Loucy (cell line): Measurements from ENCODE around the gene GCLM.

Source experiments
- H2AFZ ChIP-seq: fragments of 200-600 bp; sonication (generic); 2 replicates; pipeline ENCODE4 v1.6.0; 2016; ENCODE audit warnings: antibody characterized with exemption, mild to moderate bottlenecking, low read length, moderate library complexity
- H3F3A ChIP-seq: fragments of 200-600 bp; 2 replicates; pipeline ENCODE4 v1.6.0; 2016; ENCODE audit warnings: antibody characterized with exemption, low read depth, mild to moderate bottlenecking
- H3K27me3 ChIP-seq: fragments of 200-600 bp; sonication (generic); 2 replicates; pipeline ENCODE4 v1.6.1; 2014; ENCODE audit warnings: low read length, mild to moderate bottlenecking; ENCODE audit not compliant: insufficient read depth, poor library complexity, severe bottlenecking
- H3K36me3 ChIP-seq: fragments of 200-600 bp; sonication (generic); 2 replicates; pipeline ENCODE4 v1.6.1; 2016; ENCODE audit warnings: low read length; ENCODE audit not compliant: insufficient read depth
- H3K4me1 ChIP-seq: fragments of 200-600 bp; sonication (generic); 2 replicates; pipeline ENCODE4 v1.5.1; 2014; ENCODE audit warnings: low read length, mild to moderate bottlenecking; ENCODE audit not compliant: insufficient read depth, poor library complexity, severe bottlenecking
- H3K4me2 ChIP-seq: fragments of 200-600 bp; sonication (generic); 2 replicates; pipeline ENCODE4 v1.6.0; 2014; ENCODE audit warnings: antibody characterized with exemption, low read length, low read depth, mild to moderate bottlenecking; ENCODE audit not compliant: poor library complexity, severe bottlenecking
- H3K4me3 ChIP-seq: fragments of 200-600 bp; sonication (generic); 2 replicates; pipeline ENCODE4 v1.5.1; 2014; ENCODE audit warnings: low read length, mild to moderate bottlenecking, mixed read lengths; ENCODE audit not compliant: poor library complexity, severe bottlenecking
- H3K79me2 ChIP-seq: fragments of 200-600 bp; sonication (generic); 2 replicates; pipeline ENCODE4 v1.6.1; 2014; ENCODE audit warnings: low read length; ENCODE audit not compliant: insufficient read depth
- H3K9ac ChIP-seq: fragments of 200-600 bp; sonication (generic); 2 replicates; pipeline ENCODE4 v1.6.0; 2014; ENCODE audit warnings: mild to moderate bottlenecking, low read depth, low read length, moderate library complexity; ENCODE audit not compliant: poor library complexity, severe bottlenecking
- H3K9me2 ChIP-seq: fragments of 200-600 bp; sonication (generic); replicated peaks from 2 replicates; pipeline ENCODE4 v1.6.1; 2016; ENCODE audit warnings: low read depth, low read length, mixed read lengths
- H3K9me3 ChIP-seq: fragments of 200-600 bp; sonication (generic); 2 replicates; pipeline ENCODE4 v1.6.1; 2014; ENCODE audit warnings: mild to moderate bottlenecking, antibody characterized with exemption, low read length, low read depth; ENCODE audit not compliant: insufficient read depth
- H4K20me1 ChIP-seq: fragments of 200-600 bp; sonication (generic); 2 replicates; pipeline ENCODE4 v1.6.0; 2014; ENCODE audit warnings: antibody characterized with exemption, low read length, mild to moderate bottlenecking; ENCODE audit not compliant: insufficient read depth, poor library complexity, severe bottlenecking
- CTCF ChIP-seq: fragments of 200-600 bp; sonication (generic); conservative IDR thresholded peaks from 2 replicates; pipeline ENCODE4 v1.5.1; 2014; ENCODE audit warnings: mild to moderate bottlenecking, antibody characterized with exemption, low read length
- EZH2phosphoT487 ChIP-seq: fragments of 200-600 bp; IDR thresholded peaks from 2 replicates; pipeline ENCODE4 v1.6.1; 2018; ENCODE audit warnings: antibody characterized with exemption, mild to moderate bottlenecking, moderate library complexity, borderline replicate concordance

GCLM gene

GRCh38 chr1:93878889-93879586 is 30.2 kb downstream of the GCLM start, which contains the start of gene DNTTIP2:
Gene DNTTIP2, minus strand, starts transcription at chr1:93879206. Its CDS starts 58 bp downstream, at chr1:93879148.
- peaks cover 52% of the 10 kb centered on the region for H3K79me2 ChIP-seq
- no peaks in the 10 kb centered on the region for H3K27me3 ChIP-seq
- H4K20me1 ChIP-seq = peaks cover 39% of the 10 kb centered on the region
- H3K9me2 ChIP-seq = no peaks in the 10 kb centered on the region
- peak within 1 kb of the TSS; percentile 97 for H3K4me2 ChIP-seq
- H3K36me3 ChIP-seq = peaks cover 23% of the 10 kb centered on the region; the same call in 1 of the 2 replicates
- TF ChIP-seq EZH2phosphoT487 (no peak), CTCF (no peak)
- peak within 1 kb of the TSS; percentile 94 for H2AFZ ChIP-seq
- no peaks in the 10 kb centered on the region for H3K9me3 ChIP-seq
- no peaks in the 10 kb centered on the region for H3F3A ChIP-seq
- peak within 1 kb of the TSS; percentile 90 for H3K4me3 ChIP-seq
- H3K9ac ChIP-seq = peak within 1 kb of the TSS; percentile 97
- H3K4me1 ChIP-seq = peaks cover 24% of the 10 kb centered on the region

DNA sequence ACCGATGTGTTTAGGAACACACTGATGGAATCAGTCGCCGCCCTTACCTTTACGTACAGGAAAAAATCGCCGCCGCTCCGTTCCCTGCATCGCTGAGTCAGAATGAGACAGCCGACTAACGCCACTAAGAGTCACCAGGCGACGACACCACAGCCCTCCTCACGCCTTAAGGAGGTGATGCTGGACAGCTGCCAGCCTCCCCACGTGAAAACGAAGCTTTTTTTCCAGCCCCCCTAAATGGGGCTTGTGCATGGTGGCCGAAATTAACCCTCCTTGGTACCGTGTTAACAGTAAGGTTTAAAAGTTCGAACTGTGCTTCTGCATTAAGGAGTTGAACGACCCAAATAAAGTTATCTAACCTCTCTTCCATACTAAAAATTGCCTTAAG is 30.7 kb downstream of the GCLM start:
- Histone ChIP-seq H3K27me3 (no peaks in the 10 kb centered on the region), H3K4me1 (peaks cover 24% of the 10 kb centered on the region), H3F3A (no peaks in the 10 kb centered on the region), H2AFZ (peak overlapping the region; percentile 94), H3K9me3 (no peaks in the 10 kb centered on the region), H3K79me2 (peaks cover 52% of the 10 kb centered on the region), H3K9ac (peak overlapping the region; percentile 97), H3K36me3 (peaks cover 28% of the 10 kb centered on the region; the same call in 1 of the 2 replicates), H3K4me2 (peak overlapping the region; percentile 97), H3K4me3 (peak overlapping the region; percentile 90), H3K9me2 (no peaks in the 10 kb centered on the region), H4K20me1 (peaks cover 43% of the 10 kb centered on the region)
- no peak for TF ChIP-seq EZH2phosphoT487
- no peak for TF ChIP-seq CTCF

DNA sequence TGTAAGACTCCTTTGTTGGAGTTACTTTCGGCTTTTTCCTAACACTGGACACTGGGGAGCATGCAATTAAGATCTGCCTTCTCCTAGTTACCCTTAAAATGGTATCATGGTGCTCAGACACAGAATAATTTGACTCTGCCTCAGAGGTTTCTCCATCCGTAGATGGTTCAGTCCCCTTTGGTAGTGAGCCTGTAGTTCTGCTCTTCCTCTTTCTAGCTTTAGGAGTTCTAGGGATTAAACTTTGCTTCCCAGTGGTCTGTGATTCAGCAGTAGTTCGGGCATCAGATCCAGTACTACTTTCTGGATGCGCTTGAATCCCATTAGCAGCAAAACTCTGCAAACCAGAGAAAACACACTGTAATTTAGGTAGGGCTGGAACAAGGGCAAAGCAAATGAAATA is 31.7 kb downstream of the GCLM start:
- Histone ChIP-seq H3K4me2 (peak overlapping the region; percentile 97), H3K4me3 (peak overlapping the region; percentile 90), H3K27me3 (no peaks in the 10 kb centered on the region), H3F3A (no peaks in the 10 kb centered on the region), H3K9me3 (no peaks in the 10 kb centered on the region), H4K20me1 (peaks cover 47% of the 10 kb centered on the region), H3K36me3 (peaks cover 38% of the 10 kb centered on the region; the same call in 1 of the 2 replicates), H2AFZ (no peak overlapping the region), H3K4me1 (peaks cover 24% of the 10 kb centered on the region), H3K9me2 (no peaks in the 10 kb centered on the region), H3K9ac (peak overlapping the region; percentile 97), H3K79me2 (peaks cover 52% of the 10 kb centered on the region)
- TF ChIP-seq EZH2phosphoT487 (no peak), CTCF (no peak)
